Mucosa of rectum (tissue), 2 donors: ENCODE data around the gene PPP5C.
"Not testable (repeated sequence)": the region's sequence is repeated elsewhere in the genome, so short reads cannot be mapped to it uniquely, and the experiment has no call there.

Source experiments
- H3K27ac ChIP-seq, 2 donors: one replicate each; pipeline ENCODE4 v1.7.0; 2013; ENCODE audit warnings: inconsistent platforms in 2 of 2, low read depth in 2 of 2, low read length in 2 of 2
- H3K27me3 ChIP-seq, 2 donors: one replicate each; pipeline ENCODE4 v1.7.0; 2013; ENCODE audit warnings: low read length in 2 of 2; ENCODE audit not compliant: control insufficient read depth in 2 of 2, insufficient read depth in 2 of 2
- H3K36me3 ChIP-seq, 2 donors: one replicate each; pipeline ENCODE4 v1.7.0; 2013; ENCODE audit warnings: low read length in 2 of 2; ENCODE audit not compliant: control insufficient read depth in 2 of 2, insufficient read depth in 2 of 2
- H3K4me1 ChIP-seq, 2 donors: one replicate each; pipeline ENCODE4 v1.7.0; 2013; ENCODE audit warnings: low read length in 2 of 2, mild to moderate bottlenecking in 1 of 2; ENCODE audit not compliant: control insufficient read depth in 2 of 2, insufficient read depth in 2 of 2
- H3K4me3 ChIP-seq, 2 donors: one replicate each; pipeline ENCODE4 v1.7.0; 2013; ENCODE audit warnings: low read length in 2 of 2
- H3K9ac ChIP-seq, 2 donors: one replicate each; pipeline ENCODE4 v1.7.0; 2013; ENCODE audit warnings: low read length in 2 of 2, low read depth in 1 of 2, mild to moderate bottlenecking in 1 of 2
- H3K9me3 ChIP-seq, 2 donors: one replicate each; pipeline ENCODE4 v1.7.0; 2013; ENCODE audit warnings: low read length in 2 of 2; ENCODE audit not compliant: control insufficient read depth in 2 of 2
- donor health status: healthy.
- donor health status: Normal muscosa, but diverticular disease.

PPP5C gene

GRCh38 chr19:46412650-46413261, 65.9 kb downstream of the PPP5C start:
- no peaks in the 10 kb centered on the region for H3K36me3 ChIP-seq
- H3K27ac ChIP-seq = peak overlapping the region; percentile 13 to 43
- peaks cover 30 to 43% of the 10 kb centered on the region in 2 donors for H3K27me3 ChIP-seq
- peak overlapping the region; percentile 32 to 51 for H3K9ac ChIP-seq
- H3K4me1 ChIP-seq = peaks cover 0 to 2% of the 10 kb centered on the region in 2 donors
- peak overlapping the region; percentile 47 to 67 for H3K4me3 ChIP-seq
- no peaks in the 10 kb centered on the region for H3K9me3 ChIP-seq

GRCh38 chr19:46413262-46414031, 66.6 kb downstream of the PPP5C start, which contains the start of gene CCDC8:
Gene CCDC8, minus strand, starts transcription at chr19:46413564. Its CDS starts 754 bp downstream, at chr19:46412810.
- H3K27ac ChIP-seq = peak within 1 kb of the TSS; percentile 13 to 43
- peaks cover 23 to 38% of the 10 kb centered on the region in 2 donors for H3K27me3 ChIP-seq
- H3K36me3 ChIP-seq = no peaks in the 10 kb centered on the region
- H3K4me1 ChIP-seq = peaks cover 0 to 2% of the 10 kb centered on the region in 2 donors
- peak within 1 kb of the TSS; percentile 47 to 67 for H3K4me3 ChIP-seq
- peak within 1 kb of the TSS; percentile 32 to 51 for H3K9ac ChIP-seq
- H3K9me3 ChIP-seq = no peaks in the 10 kb centered on the region

GRCh38 chr19:46414899-46415298, 68.0 kb downstream of the PPP5C start:
- H3K27ac ChIP-seq, H3K9ac ChIP-seq, H3K36me3 ChIP-seq, H3K4me1 ChIP-seq, H3K4me3 ChIP-seq, H3K9me3 ChIP-seq: not testable (repeated sequence)
- H3K27me3 ChIP-seq = peaks cover 23 to 35% of the 10 kb centered on the region in 2 donors

GRCh38 chr19:46415804-46416709, 69.2 kb downstream of the PPP5C start:
- not testable (repeated sequence) for H3K9ac ChIP-seq, H3K4me1 ChIP-seq, H3K9me3 ChIP-seq, H3K27ac ChIP-seq, H3K36me3 ChIP-seq
- peaks cover 23 to 34% of the 10 kb centered on the region in 2 donors for H3K27me3 ChIP-seq
- H3K4me3 ChIP-seq = peak overlapping the region; percentile 30 to 41

- no peak overlapping the region for H3K4me3 ChIP-seq
- no peaks in the 10 kb centered on the region for H3K36me3 ChIP-seq
- no peak overlapping the region for H3K9ac ChIP-seq
- no peaks in the 10 kb centered on the region for H3K9me3 ChIP-seq
- peaks cover 0 to 2% of the 10 kb centered on the region in 2 donors for H3K4me1 ChIP-seq
- H3K27me3 ChIP-seq = peaks cover 10 to 12% of the 10 kb centered on the region in 2 donors
- no peak overlapping the region for H3K27ac ChIP-seq
Observed at GRCh38 chr19:46420056-46420455, 73.2 kb downstream of the PPP5C start.

GRCh38 chr19:46422344-46422743, 75.5 kb downstream of the PPP5C start:
- Histone ChIP-seq H3K27ac (no peak overlapping the region), H3K27me3 (peaks cover 9 to 14% of the 10 kb centered on the region in 2 donors), H3K36me3 (no peaks in the 10 kb centered on the region)

GRCh38 chr19:46423188-46423587, 76.3 kb downstream of the PPP5C start:
- H3K9me3 ChIP-seq = peaks cover 0 to 3% of the 10 kb centered on the region in 2 donors
- H3K9ac ChIP-seq = no peak overlapping the region

More at GRCh38 chr19:46422344-46422743, 75.5 kb downstream of the PPP5C start:
- Histone ChIP-seq H3K9me3 (peaks cover 0 to 3% of the 10 kb centered on the region in 2 donors), H3K9ac (no peak overlapping the region), H3K4me1 (peaks cover 0 to 4% of the 10 kb centered on the region in 2 donors), H3K4me3 (no peak overlapping the region)

GRCh38 chr19:46426035-46426505, 79.2 kb downstream of the PPP5C start:
- H3K9me3 ChIP-seq = peaks cover 0 to 3% of the 10 kb centered on the region in 2 donors
- H3K36me3 ChIP-seq = no peaks in the 10 kb centered on the region
- H3K27ac ChIP-seq = no peak overlapping the region
- H3K27me3 ChIP-seq = peaks cover 21 to 23% of the 10 kb centered on the region in 2 donors
- peaks cover 0 to 4% of the 10 kb centered on the region in 2 donors for H3K4me1 ChIP-seq
- peak overlapping the region; percentile 10 to 71 for H3K4me3 ChIP-seq
- H3K9ac ChIP-seq = peak overlapping the region in 1 of 2 donors; percentile 7

More at GRCh38 chr19:46423188-46423587, 76.3 kb downstream of the PPP5C start:
- Histone ChIP-seq H3K4me1 (peaks cover 0 to 4% of the 10 kb centered on the region in 2 donors), H3K4me3 (no peak overlapping the region), H3K27ac (no peak overlapping the region), H3K27me3 (peaks cover 12 to 18% of the 10 kb centered on the region in 2 donors), H3K36me3 (no peaks in the 10 kb centered on the region)

- Histone ChIP-seq H3K9ac (peak overlapping the region in 1 of 2 donors; percentile 41), H3K27ac (no peak overlapping the region), H3K4me3 (peak overlapping the region; percentile 10 to 71), H3K27me3 (peaks cover 23% of the 10 kb centered on the region in 2 donors), H3K4me1 (peaks cover 0 to 4% of the 10 kb centered on the region in 2 donors), H3K9me3 (peaks cover 0 to 3% of the 10 kb centered on the region in 2 donors), H3K36me3 (no peaks in the 10 kb centered on the region)
Observed at GRCh38 chr19:46426506-46427162, 79.7 kb downstream of the PPP5C start.
